C4-2B (cell line): ENCODE measurements around the gene USP25.

Experiments used
- CTCF ChIP-seq: fragments of 450-650 bp; conservative IDR thresholded peaks from 2 replicates; pipeline ENCODE4 v1.5.1; 2017; ENCODE audit warnings: mild to moderate bottlenecking
- ZFX ChIP-seq: fragments of 450-650 bp; IDR thresholded peaks from 2 replicates; pipeline ENCODE4 v1.6.1; 2017

GRCh38 chr21:15853126-15853525 lies 123.3 kb downstream of the USP25 start:
- TF ChIP-seq CTCF, result no peak
- TF ChIP-seq ZFX, result no peak
